Measurements from ENCODE around the gene SIK2.

DNA sequence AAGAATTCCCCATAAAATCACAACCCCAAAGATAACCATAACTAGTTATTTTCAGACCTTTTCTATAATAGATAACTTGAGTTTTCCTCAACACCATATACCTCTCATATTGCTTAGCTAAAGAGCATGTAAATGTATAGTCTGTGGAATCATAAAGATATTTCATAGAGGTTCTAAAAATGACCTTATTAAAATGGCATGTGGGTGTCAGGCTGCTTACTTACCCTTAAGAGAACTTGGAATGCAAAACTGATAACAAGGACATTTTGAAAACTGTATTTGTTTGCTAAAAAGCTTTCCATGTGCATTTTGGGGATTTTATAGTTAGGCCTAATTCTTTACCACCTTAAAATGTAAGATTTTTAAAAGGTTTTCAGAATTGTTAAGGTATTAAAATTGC is 4.7 kb downstream of the SIK2 start:
- TF ChIP-seq, protein P1, sequence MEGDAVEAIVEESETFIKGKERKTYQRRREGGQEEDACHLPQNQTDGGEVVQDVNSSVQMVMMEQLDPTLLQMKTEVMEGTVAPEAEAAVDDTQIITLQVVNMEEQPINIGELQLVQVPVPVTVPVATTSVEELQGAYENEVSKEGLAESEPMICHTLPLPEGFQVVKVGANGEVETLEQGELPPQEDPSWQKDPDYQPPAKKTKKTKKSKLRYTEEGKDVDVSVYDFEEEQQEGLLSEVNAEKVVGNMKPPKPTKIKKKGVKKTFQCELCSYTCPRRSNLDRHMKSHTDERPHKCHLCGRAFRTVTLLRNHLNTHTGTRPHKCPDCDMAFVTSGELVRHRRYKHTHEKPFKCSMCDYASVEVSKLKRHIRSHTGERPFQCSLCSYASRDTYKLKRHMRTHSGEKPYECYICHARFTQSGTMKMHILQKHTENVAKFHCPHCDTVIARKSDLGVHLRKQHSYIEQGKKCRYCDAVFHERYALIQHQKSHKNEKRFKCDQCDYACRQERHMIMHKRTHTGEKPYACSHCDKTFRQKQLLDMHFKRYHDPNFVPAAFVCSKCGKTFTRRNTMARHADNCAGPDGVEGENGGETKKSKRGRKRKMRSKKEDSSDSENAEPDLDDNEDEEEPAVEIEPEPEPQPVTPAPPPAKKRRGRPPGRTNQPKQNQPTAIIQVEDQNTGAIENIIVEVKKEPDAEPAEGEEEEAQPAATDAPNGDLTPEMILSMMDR (IDR thresholded peaks at IDR 0.05), result no peak
- TF ChIP-seq EZH2 (IDR thresholded peaks at IDR 0.05; ENCODE audit: borderline replicate concordance, insufficient read depth, low read depth, low read length, poor library complexity, severe bottlenecking), result no peak
